ENCODE measurements around the gene PLPP2. TPM values are rescaled to one million over a fixed set of nuclear protein-coding genes. Genes with fewer than 3 reads are reported as not detected.

Gene PLPP2
- total RNA-seq, 1 donor from 2014 or later, result 1.9 TPM

- no peak for DNase-seq (ENCODE audit: extremely low spot score, unreplicated experiment)
- peaks cover 25% of the 10 kb centered on the region for H3K36me3 Mint-ChIP-seq (ENCODE audit: unreplicated experiment)
- H3K27ac Mint-ChIP-seq (ENCODE audit: unreplicated experiment), result no peak overlapping the region
Measured at GRCh38 chr19:335486-336066, 44.4 kb upstream of the PLPP2 start.

GRCh38 chr19:335072-335471, 43.9 kb upstream of the PLPP2 start:
- no peak overlapping the region for H3K27ac Mint-ChIP-seq (ENCODE audit: unreplicated experiment)
- no peaks in the 10 kb centered on the region for H3K27me3 Mint-ChIP-seq (ENCODE audit: unreplicated experiment)
- peaks cover 17% of the 10 kb centered on the region for H3K4me1 Mint-ChIP-seq (ENCODE audit: unreplicated experiment)
- TF ChIP-seq CTCF (IDR thresholded peaks at IDR 0.05), result no peak
- no peaks in the 10 kb centered on the region for H3K9me3 Mint-ChIP-seq (ENCODE audit: unreplicated experiment)
- no peak overlapping the region for H3K4me3 Mint-ChIP-seq (ENCODE audit: unreplicated experiment)
- H3K36me3 Mint-ChIP-seq (ENCODE audit: unreplicated experiment), result peaks cover 24% of the 10 kb centered on the region
- DNase-seq (ENCODE audit: extremely low spot score, unreplicated experiment), result no peak

More at GRCh38 chr19:335486-336066, 44.4 kb upstream of the PLPP2 start:
- Mint-ChIP-seq H3K9me3 (ENCODE audit: unreplicated experiment) (no peaks in the 10 kb centered on the region), H3K4me3 (ENCODE audit: unreplicated experiment) (no peak overlapping the region), H3K27me3 (ENCODE audit: unreplicated experiment) (no peaks in the 10 kb centered on the region), H3K4me1 (ENCODE audit: unreplicated experiment) (peaks cover 21% of the 10 kb centered on the region)
- no peak for TF ChIP-seq CTCF (IDR thresholded peaks at IDR 0.05)

GRCh38 chr19:334296-335071, 43.3 kb upstream of the PLPP2 start:
- H3K27me3 Mint-ChIP-seq (ENCODE audit: unreplicated experiment), result no peaks in the 10 kb centered on the region

GRCh38 chr19:330503-330902, 39.3 kb upstream of the PLPP2 start:
- peak; percentile 23 for DNase-seq (ENCODE audit: extremely low spot score, unreplicated experiment)
- TF ChIP-seq CTCF (IDR thresholded peaks at IDR 0.05), result no peak
- H3K27me3 Mint-ChIP-seq (ENCODE audit: unreplicated experiment), result no peaks in the 10 kb centered on the region
- H3K4me3 Mint-ChIP-seq (ENCODE audit: unreplicated experiment), result no peak overlapping the region
- H3K9me3 Mint-ChIP-seq (ENCODE audit: unreplicated experiment), result no peaks in the 10 kb centered on the region
- no peak overlapping the region for H3K27ac Mint-ChIP-seq (ENCODE audit: unreplicated experiment)
- H3K36me3 Mint-ChIP-seq (ENCODE audit: unreplicated experiment), result peaks cover 45% of the 10 kb centered on the region
- H3K4me1 Mint-ChIP-seq (ENCODE audit: unreplicated experiment), result peaks cover 7% of the 10 kb centered on the region

More at GRCh38 chr19:334296-335071, 43.3 kb upstream of the PLPP2 start:
- H3K36me3 Mint-ChIP-seq (ENCODE audit: unreplicated experiment), result peaks cover 24% of the 10 kb centered on the region
- no peaks in the 10 kb centered on the region for H3K9me3 Mint-ChIP-seq (ENCODE audit: unreplicated experiment)
- no peak for DNase-seq (ENCODE audit: extremely low spot score, unreplicated experiment)
- H3K4me3 Mint-ChIP-seq (ENCODE audit: unreplicated experiment), result no peak overlapping the region
- no peak overlapping the region for H3K27ac Mint-ChIP-seq (ENCODE audit: unreplicated experiment)
- peaks cover 11% of the 10 kb centered on the region for H3K4me1 Mint-ChIP-seq (ENCODE audit: unreplicated experiment)
- no peak for TF ChIP-seq CTCF (IDR thresholded peaks at IDR 0.05)

- H3K27ac Mint-ChIP-seq (ENCODE audit: unreplicated experiment), result no peak overlapping the region
- DNase-seq (ENCODE audit: extremely low spot score, unreplicated experiment), result peak; percentile 44
- TF ChIP-seq CTCF (IDR thresholded peaks at IDR 0.05), result no peak
- H3K27me3 Mint-ChIP-seq (ENCODE audit: unreplicated experiment), result no peaks in the 10 kb centered on the region
- H3K36me3 Mint-ChIP-seq (ENCODE audit: unreplicated experiment), result peaks cover 45% of the 10 kb centered on the region
- H3K4me1 Mint-ChIP-seq (ENCODE audit: unreplicated experiment), result peaks cover 5% of the 10 kb centered on the region
- H3K9me3 Mint-ChIP-seq (ENCODE audit: unreplicated experiment), result no peaks in the 10 kb centered on the region
- H3K4me3 Mint-ChIP-seq (ENCODE audit: unreplicated experiment), result no peak overlapping the region
Measured at GRCh38 chr19:329876-330275, 38.7 kb upstream of the PLPP2 start.

All from osteocyte (in vitro differentiated cells).